SK-N-SH (cell line): Measurements from ENCODE around the gene UTS2. TPM values are rescaled to one million over a fixed set of nuclear protein-coding genes. Genes with fewer than 3 reads are reported as not detected.
A peak's percentile ranks its signal among the peaks of the same experiment; 100 is the strongest.

ENCODE experiments used
- CTCF ChIA-PET: fragments of 300-600, 350-600 bp; formaldehyde crosslinking; extraction: SDS; loops from one replicate; lab custom pipeline; 2021; lab: Yijun Ruan, JAX
- POLR2A ChIA-PET: fragments of 350-600 bp; sonication (Branson Sonifier 250); formaldehyde crosslinking; extraction: SDS; loops from one replicate; lab custom pipeline; 2020; ENCODE audit warnings: antibody characterized with exemption, inconsistent platforms; lab: Yijun Ruan, JAX
- DNase-seq: peaks from one replicate; pipeline ENCODE4 v3.0.0; 2012
- H2AFZ ChIP-seq: fragments of 200-600 bp; sonication (generic); 2 replicates; pipeline ENCODE4 v1.8.1; 2016; ENCODE audit warnings: antibody characterized with exemption, mild to moderate bottlenecking, low read depth
- H3F3A ChIP-seq: fragments of 200-600 bp; sonication (generic); replicated peaks from 2 replicates; pipeline ENCODE3; 2016; ENCODE audit warnings: antibody characterized with exemption, mild to moderate bottlenecking; ENCODE audit not compliant: insufficient read depth
- H3K27ac ChIP-seq, 2 experiments: fragments of 200-500 bp in 1 of 2; fragments of 200-600 bp in 1 of 2; sonication (Bioruptor generic) in 1 of 2; sonication (generic), shearing (Covaris generic) in 1 of 2; 2 replicates each; pipeline versions ENCODE4 v1.5.1 to v1.6.1; 2014 to 2016; ENCODE audit warnings: low read depth in 2 of 2, inconsistent platforms in 1 of 2, low read length in 1 of 2, mild to moderate bottlenecking in 1 of 2, mixed read lengths in 1 of 2
- H3K27me3 ChIP-seq: fragments of 200-600 bp; sonication (generic), shearing (Covaris generic); 2 replicates; pipeline ENCODE4 v1.6.1; 2016; ENCODE audit warnings: mixed run types; ENCODE audit not compliant: insufficient read depth
- H3K36me3 ChIP-seq, 2 experiments: fragments of 200-500 bp in 1 of 2; fragments of 200-600 bp in 1 of 2; sonication (Bioruptor generic) in 1 of 2; sonication (generic) in 1 of 2; replicated peaks in 1 of 2; 2 replicates each; pipeline versions ENCODE3 to v1.5.1; 2014 to 2016; ENCODE audit warnings: low read length in 1 of 2, mild to moderate bottlenecking in 1 of 2; ENCODE audit not compliant: insufficient read depth in 2 of 2, control insufficient read depth in 1 of 2
- H3K4me1 ChIP-seq, 2 experiments: fragments of 200-500 bp in 1 of 2; fragments of 200-600 bp in 1 of 2; sonication (Bioruptor generic) in 1 of 2; sonication (generic), shearing (Covaris generic) in 1 of 2; 2 replicates each; pipeline versions ENCODE4 v1.5.1 to v1.6.1; 2014 to 2016; ENCODE audit warnings: low read depth in 1 of 2, low read length in 1 of 2, mixed run types in 1 of 2; ENCODE audit not compliant: insufficient read depth in 2 of 2, control insufficient read depth in 1 of 2
- H3K4me2 ChIP-seq: fragments of 200-600 bp; sonication (generic), shearing (Covaris generic); 2 replicates; pipeline ENCODE4 v1.6.1; 2017; ENCODE audit warnings: mixed run types
- H3K4me3 ChIP-seq, 2 experiments: fragments of 200-500 bp in 1 of 2; fragments of 200-600 bp in 1 of 2; sonication (Bioruptor generic) in 1 of 2; sonication (generic), shearing (Covaris generic) in 1 of 2; 2 replicates each; pipeline versions ENCODE4 v1.5.1 to v1.8.1; 2014 to 2016; ENCODE audit warnings: low read depth in 2 of 2, inconsistent platforms in 1 of 2, low read length in 1 of 2, mild to moderate bottlenecking in 1 of 2, mixed read lengths in 1 of 2, moderate library complexity in 1 of 2
- H3K79me2 ChIP-seq: fragments of 200-600 bp; sonication (generic); 2 replicates; pipeline ENCODE4 v1.8.1; 2017; ENCODE audit warnings: mild to moderate bottlenecking; ENCODE audit not compliant: insufficient read depth
- H3K9ac ChIP-seq: fragments of 200-600 bp; sonication (generic); 2 replicates; pipeline ENCODE4 v1.6.1; 2017; ENCODE audit warnings: mixed run types
- H3K9me2 ChIP-seq: fragments of 200-600 bp; sonication (generic); 2 replicates; pipeline ENCODE4 v1.6.1; 2017; ENCODE audit warnings: mixed run types
- H3K9me3 ChIP-seq: fragments of 200-600 bp; sonication (generic); 2 replicates; pipeline ENCODE4 v1.6.1; 2017; ENCODE audit warnings: mixed run types, mild to moderate bottlenecking, moderate library complexity
- H4K20me1 ChIP-seq: fragments of 200-600 bp; sonication (generic); 2 replicates; pipeline ENCODE4 v1.6.1; 2017; ENCODE audit warnings: mild to moderate bottlenecking, mixed run types; ENCODE audit not compliant: insufficient read depth
- CTCF ChIP-seq: fragments of 200-600 bp; sonication (generic); IDR thresholded peaks from 2 replicates; pipeline ENCODE4 v1.6.1; 2017; ENCODE audit warnings: antibody characterized with exemption, mild to moderate bottlenecking, moderate library complexity
- ELF1 ChIP-seq: IDR thresholded peaks from 2 replicates; pipeline ENCODE4 v1.4.0; 2012
- EP300 ChIP-seq, 2 experiments: IDR thresholded peaks; 2 replicates each; pipeline versions ENCODE4 v1.4.0 to v1.6.1; 2012; ENCODE audit warnings: borderline replicate concordance in 1 of 2, low read depth in 1 of 2, low read length in 1 of 2
- FOSL2 ChIP-seq: IDR thresholded peaks from 2 replicates; pipeline ENCODE4 v1.4.0; 2012; ENCODE audit warnings: low read depth, mild to moderate bottlenecking, moderate library complexity, borderline replicate concordance
- FOXJ3 ChIP-seq: sonication (generic); formaldehyde crosslinking; IDR thresholded peaks from 2 replicates; pipeline ENCODE4 v1.5.1; 2020; ENCODE audit warnings: mild to moderate bottlenecking, missing genetic modification reagents
- GABPA ChIP-seq: IDR thresholded peaks from 2 replicates; pipeline ENCODE4 v1.4.0; 2012; ENCODE audit warnings: low read depth, mild to moderate bottlenecking
- GATA2 ChIP-seq: sonication (generic); formaldehyde crosslinking; IDR thresholded peaks from 2 replicates; pipeline ENCODE4 v1.5.0; 2020; ENCODE audit warnings: mild to moderate bottlenecking, missing genetic modification reagents
- IRF3 ChIP-seq: fragments of 150-350 bp; IDR thresholded peaks from 2 replicates; pipeline ENCODE4 v1.6.1; 2016; ENCODE audit warnings: mild to moderate bottlenecking, low read depth, low read length
- JUND ChIP-seq: IDR thresholded peaks from 2 replicates; pipeline ENCODE4 v1.4.0; 2012
- MAX ChIP-seq: IDR thresholded peaks from 2 replicates; pipeline ENCODE4 v1.4.0; 2012; ENCODE audit warnings: low read depth
- MEF2A ChIP-seq: IDR thresholded peaks from 2 replicates; pipeline ENCODE4 v1.4.0; 2012; ENCODE audit warnings: low read depth, borderline replicate concordance
- MXI1 ChIP-seq: IDR thresholded peaks from 2 replicates; pipeline ENCODE4 v1.6.1; 2012; ENCODE audit warnings: mild to moderate bottlenecking, low read depth, low read length, improper control_type of control experiment
- NFIC ChIP-seq: IDR thresholded peaks from 2 replicates; pipeline ENCODE4 v1.4.0; 2012; ENCODE audit warnings: borderline replicate concordance
- NRF1 ChIP-seq: IDR thresholded peaks from 2 replicates; pipeline ENCODE4 v1.6.1; 2012; ENCODE audit warnings: low read depth, mild to moderate bottlenecking, low read length
- PBX3 ChIP-seq: IDR thresholded peaks from 2 replicates; pipeline ENCODE4; 2012
- POLR2AphosphoS5 ChIP-seq: IDR thresholded peaks from 2 replicates; pipeline ENCODE4 v1.6.1; 2012; ENCODE audit warnings: low read depth, low read length
- RAD21 ChIP-seq: IDR thresholded peaks from 2 replicates; pipeline ENCODE4 v1.6.1; 2012; ENCODE audit warnings: mild to moderate bottlenecking, low read length
- RFX5 ChIP-seq: IDR thresholded peaks from 2 replicates; pipeline ENCODE4 v1.6.1; 2012; ENCODE audit warnings: mild to moderate bottlenecking, improper control_type of control experiment, low read length
- SMC3 ChIP-seq: IDR thresholded peaks from 2 replicates; pipeline ENCODE4 v1.6.1; 2012; ENCODE audit warnings: low read depth, low read length, improper control_type of control experiment
- TAF1 ChIP-seq: IDR thresholded peaks from 2 replicates; pipeline ENCODE4 v1.6.1; 2012; ENCODE audit warnings: low read depth, mild to moderate bottlenecking, low read length, moderate library complexity, borderline replicate concordance
- TCF12 ChIP-seq: IDR thresholded peaks from 2 replicates; pipeline ENCODE4 v1.4.0; 2012
- TEAD4 ChIP-seq: IDR thresholded peaks from 2 replicates; pipeline ENCODE4 v1.4.0; 2012; ENCODE audit warnings: mild to moderate bottlenecking, borderline replicate concordance; ENCODE audit not compliant: insufficient read depth
- USF1 ChIP-seq: IDR thresholded peaks from 2 replicates; pipeline ENCODE4 v1.4.0; 2012; ENCODE audit warnings: low read depth, borderline replicate concordance
- USF2 ChIP-seq: fragments of 150-350 bp; IDR thresholded peaks from 2 replicates; pipeline ENCODE4 v1.6.1; 2017; ENCODE audit warnings: antibody characterized with exemption, low read length, low read depth, borderline replicate concordance
- YY1 ChIP-seq: IDR thresholded peaks from 2 replicates; pipeline ENCODE4 v1.4.0; 2012; ENCODE audit warnings: low read depth, mild to moderate bottlenecking
- ZBTB33 ChIP-seq: IDR thresholded peaks from 2 replicates; pipeline ENCODE4 v1.4.0; 2012; ENCODE audit warnings: low read depth, borderline replicate concordance
- WGBS: methylation state at CpG from one replicate; pipeline ENCODE4 v1.1.6; 2017; ENCODE audit warnings: low lambda C conversion rate; 5-methylcytosine and 5-hydroxymethylcytosine counted together
- polyA plus RNA-seq, 3 experiments: library from polyadenylated mRNA; depleted of rRNA; stranded (reverse); fragments of >200 nt; gene quantifications; 2 replicates each; pipeline ENCODE4 v1.2.3, GENCODE V29; 2012

UTS2 gene
- polyA plus RNA-seq, 1 of the 3 experiments (the other 2 are of a cell fraction), result 0.13 TPM

GRCh38 chr1:7893529-7894180, 40.8 kb upstream of the UTS2 start:
- no peak overlapping the region for H3K9ac ChIP-seq
- no peaks in the 10 kb centered on the region for H3K79me2 ChIP-seq
- 68% methylated on average over 13 of the region's 13 CpGs for WGBS
- no peaks in the 10 kb centered on the region for H3K9me3 ChIP-seq
- H3K27ac ChIP-seq, result peak overlapping the region in 1 of 2 experiments; percentile 54; a peak in 2 of 4 replicates
- H4K20me1 ChIP-seq, result no peaks in the 10 kb centered on the region
- H3F3A ChIP-seq, result peaks cover 9% of the 10 kb centered on the region
- H3K4me1 ChIP-seq, result peaks cover 0 to 4% of the 10 kb centered on the region in 2 experiments; a peak in 1 of 4 replicates
- H3K27me3 ChIP-seq, result no peaks in the 10 kb centered on the region
- DNase-seq, result no peak
- CTCF ChIA-PET, result no interaction called here
- no peaks in the 10 kb centered on the region for H3K9me2 ChIP-seq
- H3K36me3 ChIP-seq, result no peaks in the 10 kb centered on the region
- H3K4me3 ChIP-seq, result no peak overlapping the region
- H2AFZ ChIP-seq, result no peak overlapping the region
- POLR2A ChIA-PET, result interaction anchor here (0.5 kb wide), 1 partner anchor 187 kb away, joined by 4 read pairs; no protein-coding TSS in a partner anchor
- H3K4me2 ChIP-seq, result 0 out of 2 replicates have a peak overlapping the region, but pooled peaks have one; percentile 28
- TF ChIP-seq IRF3 (no peak), YY1 (no peak), USF1 (no peak), USF2 (no peak), CTCF (no peak), EP300 (IDR thresholded peaks at IDR 0.05; ENCODE audit: borderline replicate concordance in 1 of 2, low read depth in 1 of 2, low read length in 1 of 2) (peak in 1 of 2 experiments; percentile 55; a peak in 1 of 4 replicates), MAX (no peak), PBX3 (peak; percentile 75), TAF1 (no peak), TCF12 (peak; percentile 56; the same call in 1 of the 2 replicates), JUND (peak; percentile 82), MXI1 (no peak), TEAD4 (no peak), FOSL2 (peak; percentile 83), ELF1 (no peak), NFIC (peak; percentile 95), SMC3 (no peak), POLR2AphosphoS5 (no peak), NRF1 (no peak), GATA2 (CRISPR knock-in tag) (no peak), RAD21 (no peak), ZBTB33 (no peak), RFX5 (no peak), GABPA (no peak), MEF2A (0 out of 2 replicates have a peak, but pooled peaks have one; percentile 20), FOXJ3 (CRISPR knock-in tag) (no peak)
